PC-9 (cell line): Measurements from ENCODE around the gene MC4R. TPM values are rescaled to one million over a fixed set of nuclear protein-coding genes. Genes with fewer than 3 reads are reported as not detected.

Experiments used
- BruUV-seq: library from RNA; stranded (reverse); fragments of 400-500 nt; replicated peaks from 2 replicates; lab custom pipeline; 2021; lab: Mats Ljungman, UMichigan
- CTCF ChIA-PET: fragments of 300-600 bp; sonication (Branson Sonifier 250); formaldehyde crosslinking; loops from one replicate; lab custom pipeline; 2022; ENCODE audit warnings: antibody characterized with exemption; lab: Charles Lee
- POLR2A ChIA-PET: fragments of 300-600 bp; sonication (Branson Sonifier 250); formaldehyde crosslinking; loops from one replicate; lab custom pipeline; 2022; ENCODE audit warnings: antibody characterized with exemption; ENCODE audit not compliant: unreplicated experiment; lab: Charles Lee
- DNase-seq, 2 experiments: peaks; one replicate each; pipeline versions ENCODE4 v3.0.0 to v3.0.0-alpha.2; 2015 to 2022; ENCODE audit warnings: mixed read lengths in 1 of 2
- H2AFZ ChIP-seq: fragments of 200-600 bp; sonication (generic); 2 replicates; pipeline ENCODE4 v1.8.1; 2017; ENCODE audit warnings: antibody characterized with exemption
- H3F3A ChIP-seq: fragments of 200-600 bp; sonication (generic); 2 replicates; pipeline ENCODE4 v1.8.1; 2017; ENCODE audit warnings: antibody characterized with exemption, mild to moderate bottlenecking, low read depth; ENCODE audit not compliant: insufficient read depth
- H3K27ac ChIP-seq: fragments of 200-600 bp; sonication (generic); 2 replicates; pipeline ENCODE4 v1.6.1; 2016; ENCODE audit warnings: mixed run types
- H3K27me3 ChIP-seq: fragments of 200-600 bp; sonication (generic); 2 replicates; pipeline ENCODE4 v1.6.1; 2016; ENCODE audit warnings: low read depth, mixed run types; ENCODE audit not compliant: insufficient read depth
- H3K36me3 ChIP-seq: fragments of 200-600 bp; sonication (generic); 2 replicates; pipeline ENCODE4 v1.6.1; 2016; ENCODE audit warnings: low read depth, mixed run types
- H3K4me1 ChIP-seq: fragments of 200-600 bp; sonication (generic); replicated peaks from 2 replicates; pipeline ENCODE4 v1.6.1; 2016; ENCODE audit warnings: mixed run types; ENCODE audit not compliant: insufficient read depth
- H3K4me2 ChIP-seq: fragments of 200-600 bp; sonication (generic); 2 replicates; pipeline ENCODE4 v1.6.1; 2017; ENCODE audit warnings: mixed run types
- H3K4me3 ChIP-seq: fragments of 200-600 bp; sonication (generic); 2 replicates; pipeline ENCODE4 v1.6.1; 2016; ENCODE audit warnings: mixed run types
- H3K79me2 ChIP-seq: fragments of 200-600 bp; sonication (generic); 2 replicates; pipeline ENCODE4 v1.6.1; 2017; ENCODE audit warnings: low read depth, mixed run types
- H3K9me2 ChIP-seq: fragments of 200-600 bp; sonication (generic); 2 replicates; pipeline ENCODE4 v1.8.1; 2017; ENCODE audit warnings: mild to moderate bottlenecking; ENCODE audit not compliant: insufficient read depth
- H3K9me3 ChIP-seq: fragments of 200-600 bp; sonication (generic); 2 replicates; pipeline ENCODE4 v1.8.1; 2016; ENCODE audit warnings: low read depth; ENCODE audit not compliant: insufficient read depth
- H4K20me1 ChIP-seq: fragments of 200-600 bp; sonication (generic); 2 replicates; pipeline ENCODE4 v1.8.1; 2017; ENCODE audit not compliant: insufficient read depth
- EZH2 ChIP-seq: fragments of 200-600 bp; sonication (generic); IDR thresholded peaks from 2 replicates; pipeline ENCODE4 v1.8.0; 2017; ENCODE audit warnings: antibody characterized with exemption, low read depth
- intact Hi-C: fragments of 100-400 bp; cut with micrococcal nuclease; formaldehyde crosslinking; loops from one replicate; pipeline ENCODE4 v1.10.0; 2022; ENCODE audit not compliant: unreplicated experiment
- total RNA-seq: library from RNA; stranded (reverse); gene quantifications from 2 replicates; pipeline ENCODE4 v1.2.3, GENCODE V29; 2021
- TF ChIP-seq, protein P1 (sequence below): fragments of 200-600 bp; sonication (generic); conservative IDR thresholded peaks from 2 replicates; pipeline ENCODE4 v1.6.1; 2017; ENCODE audit warnings: mixed run types, antibody characterized with exemption, mild to moderate bottlenecking, moderate library complexity

The MC4R gene
- total RNA-seq, 1 experiment from 2014 or later = not detected

DNA sequence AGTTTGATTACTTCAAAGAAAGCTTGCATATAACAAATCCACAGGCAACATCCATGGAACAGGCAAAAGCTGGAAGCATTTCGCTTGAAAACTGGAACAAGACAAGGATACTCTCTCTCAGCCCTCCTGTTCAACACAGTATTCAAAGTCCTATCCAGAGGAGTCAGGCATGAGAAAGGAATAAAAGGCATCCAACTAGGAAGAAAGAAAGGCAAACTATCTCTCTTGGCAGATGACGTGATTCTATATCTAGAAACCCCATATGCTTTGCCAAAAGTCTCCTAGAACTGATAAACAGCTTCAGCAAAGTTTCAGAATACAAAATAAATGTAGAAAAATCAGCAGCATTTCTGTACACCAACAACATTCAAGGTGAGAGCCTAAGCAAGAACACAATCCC, 34.1 kb upstream of the MC4R start:
- no peak for DNase-seq
- Histone ChIP-seq H3K4me3 (no peak overlapping the region), H3K9me2 (no peaks in the 10 kb centered on the region), H3K36me3 (no peaks in the 10 kb centered on the region), H3K79me2 (no peaks in the 10 kb centered on the region), H4K20me1 (no peaks in the 10 kb centered on the region), H3K4me2 (no peak overlapping the region), H3K27me3 (no peaks in the 10 kb centered on the region), H3K27ac (no peak overlapping the region), H3K9me3 (no peaks in the 10 kb centered on the region), H3K4me1 (no peaks in the 10 kb centered on the region), H2AFZ (peak overlapping the region; percentile 72), H3F3A (no peaks in the 10 kb centered on the region)
- intact Hi-C loops = no loop called here
- no peak for TF ChIP-seq EZH2
- TF ChIP-seq, protein P1, sequence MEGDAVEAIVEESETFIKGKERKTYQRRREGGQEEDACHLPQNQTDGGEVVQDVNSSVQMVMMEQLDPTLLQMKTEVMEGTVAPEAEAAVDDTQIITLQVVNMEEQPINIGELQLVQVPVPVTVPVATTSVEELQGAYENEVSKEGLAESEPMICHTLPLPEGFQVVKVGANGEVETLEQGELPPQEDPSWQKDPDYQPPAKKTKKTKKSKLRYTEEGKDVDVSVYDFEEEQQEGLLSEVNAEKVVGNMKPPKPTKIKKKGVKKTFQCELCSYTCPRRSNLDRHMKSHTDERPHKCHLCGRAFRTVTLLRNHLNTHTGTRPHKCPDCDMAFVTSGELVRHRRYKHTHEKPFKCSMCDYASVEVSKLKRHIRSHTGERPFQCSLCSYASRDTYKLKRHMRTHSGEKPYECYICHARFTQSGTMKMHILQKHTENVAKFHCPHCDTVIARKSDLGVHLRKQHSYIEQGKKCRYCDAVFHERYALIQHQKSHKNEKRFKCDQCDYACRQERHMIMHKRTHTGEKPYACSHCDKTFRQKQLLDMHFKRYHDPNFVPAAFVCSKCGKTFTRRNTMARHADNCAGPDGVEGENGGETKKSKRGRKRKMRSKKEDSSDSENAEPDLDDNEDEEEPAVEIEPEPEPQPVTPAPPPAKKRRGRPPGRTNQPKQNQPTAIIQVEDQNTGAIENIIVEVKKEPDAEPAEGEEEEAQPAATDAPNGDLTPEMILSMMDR = no peak
- ChIA-PET POLR2A (no interaction called here), CTCF (no interaction called here)
- no TSS peak for BruUV-seq

- Histone ChIP-seq H3K4me2 (no peak overlapping the region), H3K27me3 (no peaks in the 10 kb centered on the region), H4K20me1 (no peaks in the 10 kb centered on the region), H3K36me3 (no peaks in the 10 kb centered on the region), H3K79me2 (no peaks in the 10 kb centered on the region), H3K9me3 (no peaks in the 10 kb centered on the region), H3K4me1 (no peaks in the 10 kb centered on the region), H2AFZ (no peak overlapping the region), H3F3A (no peaks in the 10 kb centered on the region), H3K4me3 (no peak overlapping the region), H3K9me2 (no peaks in the 10 kb centered on the region), H3K27ac (no peak overlapping the region)
- BruUV-seq = no TSS peak
- TF ChIP-seq, protein P1 = no peak
- TF ChIP-seq EZH2 = no peak
- POLR2A ChIA-PET = no interaction called here
- no peak for DNase-seq
- CTCF ChIA-PET = no interaction called here
- intact Hi-C loops = no loop called here
Observed at GRCh38 chr18:60404486-60405085, 32.0 kb upstream of the MC4R start.

GRCh38 chr18:60401346-60401745, 28.8 kb upstream of the MC4R start:
- H3F3A ChIP-seq = no peaks in the 10 kb centered on the region
- no peaks in the 10 kb centered on the region for H3K79me2 ChIP-seq
- CTCF ChIA-PET = no interaction called here
- no peaks in the 10 kb centered on the region for H3K9me3 ChIP-seq
- intact Hi-C loops = no loop called here
- H3K4me3 ChIP-seq = no peak overlapping the region
- H3K4me2 ChIP-seq = no peak overlapping the region
- no peak for TF ChIP-seq EZH2
- TF ChIP-seq, protein P1 = no peak
- H4K20me1 ChIP-seq = no peaks in the 10 kb centered on the region
- POLR2A ChIA-PET = no interaction called here
- no TSS peak for BruUV-seq
- H3K36me3 ChIP-seq = no peaks in the 10 kb centered on the region
- H3K9me2 ChIP-seq = no peaks in the 10 kb centered on the region
- no peaks in the 10 kb centered on the region for H3K27me3 ChIP-seq
- DNase-seq = no peak
- H3K27ac ChIP-seq = no peak overlapping the region
- no peak overlapping the region for H2AFZ ChIP-seq
- no peaks in the 10 kb centered on the region for H3K4me1 ChIP-seq
